Measurements from ENCODE around the gene GFOD1. TPM values are rescaled to one million over a fixed set of nuclear protein-coding genes. Genes with fewer than 3 reads are reported as not detected.

The GFOD1 gene
- total RNA-seq, 2 experiments from 2014 or later: 2.4 TPM

- H3K27me3 Mint-ChIP-seq: no peaks in the 10 kb centered on the region
- peaks cover 45% of the 10 kb centered on the region for H3K36me3 Mint-ChIP-seq (ENCODE audit: low read depth)
- H3K9me3 Mint-ChIP-seq: no peaks in the 10 kb centered on the region
- CTCF ChIA-PET: interaction anchor here (0.8 to 1.6 kb wide), 2 partner anchors 10 to 422 kb away, joined by 3 read pairs; no protein-coding TSS in a partner anchor
- no peak overlapping the region for H3K27ac Mint-ChIP-seq
- POLR2A ChIA-PET: no interaction called here
- DNase-seq: no peak
- no peak overlapping the region for H3K4me3 Mint-ChIP-seq
- H3K4me1 Mint-ChIP-seq: no peaks in the 10 kb centered on the region
Measured at GRCh38 chr6:13319891-13320564, 167.4 kb downstream of the GFOD1 start.

DNA sequence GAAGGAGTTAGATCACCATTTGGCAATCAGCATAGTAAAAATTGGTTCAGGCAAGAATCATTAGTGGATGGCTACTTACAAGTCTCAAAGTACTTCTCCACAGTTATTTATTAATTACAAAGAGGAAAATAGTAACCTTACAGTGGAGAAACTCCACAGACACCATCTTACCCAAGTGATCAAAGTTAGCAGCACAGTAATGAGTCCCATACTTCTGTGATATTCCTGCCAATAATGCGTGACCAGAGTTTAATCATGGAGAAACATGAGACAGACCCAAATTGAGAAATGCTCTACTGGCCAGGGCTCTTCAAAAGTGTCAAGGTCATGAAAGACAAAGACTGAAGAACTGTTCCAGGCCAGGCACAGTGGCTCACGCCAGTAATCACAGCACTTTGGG, 168.6 kb downstream of the GFOD1 start:
- Mint-ChIP-seq H3K27ac (no peak overlapping the region), H3K36me3 (ENCODE audit: low read depth) (peaks cover 51% of the 10 kb centered on the region), H3K27me3 (no peaks in the 10 kb centered on the region), H3K4me3 (no peak overlapping the region), H3K4me1 (no peaks in the 10 kb centered on the region), H3K9me3 (no peaks in the 10 kb centered on the region)
- ChIA-PET POLR2A (no interaction called here), CTCF (no interaction called here)
- no peak for DNase-seq

DNA sequence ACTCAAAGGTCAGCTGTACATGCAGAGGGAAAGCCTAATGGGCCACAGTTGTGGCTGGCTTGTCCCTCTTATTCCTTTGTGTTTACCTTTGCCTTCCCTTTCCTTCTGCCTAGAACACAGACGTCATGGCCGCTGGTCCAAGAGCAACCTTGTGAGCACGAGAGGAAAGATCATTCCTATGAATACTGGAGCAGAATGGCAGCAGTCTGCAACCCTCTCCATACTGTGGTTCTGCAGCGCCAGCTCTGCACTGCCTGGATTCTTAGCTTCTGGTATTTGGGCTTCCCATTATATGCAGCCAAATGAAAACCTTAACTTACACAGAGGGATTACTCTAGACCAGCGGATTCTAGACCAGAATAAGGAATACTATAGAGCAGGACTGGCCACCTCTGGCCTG, 171.5 kb downstream of the GFOD1 start:
- H3K27ac Mint-ChIP-seq: no peak overlapping the region
- POLR2A ChIA-PET: no interaction called here
- no peaks in the 10 kb centered on the region for H3K4me1 Mint-ChIP-seq
- H3K27me3 Mint-ChIP-seq: no peaks in the 10 kb centered on the region
- CTCF ChIA-PET: interaction anchor here (0.8 kb wide), 1 partner anchor 168 kb away, joined by 3 read pairs; no protein-coding TSS in a partner anchor
- no peaks in the 10 kb centered on the region for H3K9me3 Mint-ChIP-seq
- no peak overlapping the region for H3K4me3 Mint-ChIP-seq
- DNase-seq: no peak
- H3K36me3 Mint-ChIP-seq (ENCODE audit: low read depth): peaks cover 49% of the 10 kb centered on the region

- Mint-ChIP-seq H3K9me3 (no peaks in the 10 kb centered on the region), H3K4me1 (no peaks in the 10 kb centered on the region), H3K27ac (no peak overlapping the region), H3K4me3 (no peak overlapping the region), H3K36me3 (ENCODE audit: low read depth) (peaks cover 44% of the 10 kb centered on the region), H3K27me3 (no peaks in the 10 kb centered on the region)
- CTCF ChIA-PET: interaction anchor here (0.7 to 1.0 kb wide), 2 partner anchors 22 to 668 kb away, joined by 3 to 4 read pairs; no protein-coding TSS in a partner anchor
- POLR2A ChIA-PET: no interaction called here
- no peak for DNase-seq
Measured at GRCh38 chr6:13314806-13315205, 172.6 kb downstream of the GFOD1 start.

DNA sequence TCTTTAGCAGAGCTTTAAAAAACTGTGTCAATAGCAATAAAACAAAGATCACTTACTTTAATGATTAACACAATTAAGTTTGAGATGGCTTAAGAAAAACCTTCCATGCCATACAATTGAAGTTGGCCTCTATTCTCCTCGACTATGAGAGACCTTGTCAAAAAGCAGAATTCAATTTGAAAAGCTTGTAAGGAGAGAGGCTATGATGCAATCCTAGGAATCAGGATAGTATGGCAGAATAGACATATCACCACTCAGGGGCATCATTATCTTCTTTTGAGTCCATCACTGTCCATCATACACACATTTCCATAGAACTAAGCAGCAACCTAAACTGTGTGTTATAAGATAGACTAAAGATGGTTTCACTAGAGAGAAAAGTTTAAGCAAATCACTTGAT, 176.2 kb downstream of the GFOD1 start:
- DNase-seq: no peak
- Mint-ChIP-seq H3K9me3 (no peaks in the 10 kb centered on the region), H3K4me1 (no peaks in the 10 kb centered on the region), H3K4me3 (no peak overlapping the region), H3K27ac (no peak overlapping the region), H3K27me3 (no peaks in the 10 kb centered on the region), H3K36me3 (ENCODE audit: low read depth) (peaks cover 51% of the 10 kb centered on the region)
- POLR2A ChIA-PET: no interaction called here
- CTCF ChIA-PET: interaction anchor here (0.6 to 1.5 kb wide), 4 partner anchors 9 to 16 kb away, joined by 3 to 4 read pairs (median 3); no protein-coding TSS in a partner anchor

GRCh38 chr6:13308332-13308731, 179.1 kb downstream of the GFOD1 start:
- Mint-ChIP-seq H3K9me3 (no peaks in the 10 kb centered on the region), H3K4me1 (peaks cover 12% of the 10 kb centered on the region), H3K27ac (no peak overlapping the region), H3K27me3 (no peaks in the 10 kb centered on the region), H3K36me3 (ENCODE audit: low read depth) (peaks cover 54% of the 10 kb centered on the region), H3K4me3 (no peak overlapping the region)
- no peak for DNase-seq
- ChIA-PET CTCF (no interaction called here), POLR2A (no interaction called here)

Other genes starting within 250 kb of the GFOD1 start
- gene TBC1D7, start 159.1 kb downstream of the GFOD1 start, total RNA-seq: 10 to 100 TPM; 18.1 to 20.0 TPM
- gene SIRT5, start 87.0 kb upstream of the GFOD1 start, total RNA-seq: 10 to 100 TPM; 14.3 to 19.4 TPM
- 10 to 100 TPM; 53.5 to 57.7 TPM for gene NOL7, start 127.7 kb upstream of the GFOD1 start, total RNA-seq
- gene RANBP9, start 224.2 kb upstream of the GFOD1 start, total RNA-seq: 10 to 100 TPM; 51.1 to 56.1 TPM

Measured in activated CD4-positive, alpha-beta T cell treated with anti-CD3 and anti-CD28 coated beads, Interleukin-2, amount 10 ng/mL, durations not matched to agents 7 days and 5 days (primary cell).